Measurements from ENCODE around the gene PRKN.

DNA sequence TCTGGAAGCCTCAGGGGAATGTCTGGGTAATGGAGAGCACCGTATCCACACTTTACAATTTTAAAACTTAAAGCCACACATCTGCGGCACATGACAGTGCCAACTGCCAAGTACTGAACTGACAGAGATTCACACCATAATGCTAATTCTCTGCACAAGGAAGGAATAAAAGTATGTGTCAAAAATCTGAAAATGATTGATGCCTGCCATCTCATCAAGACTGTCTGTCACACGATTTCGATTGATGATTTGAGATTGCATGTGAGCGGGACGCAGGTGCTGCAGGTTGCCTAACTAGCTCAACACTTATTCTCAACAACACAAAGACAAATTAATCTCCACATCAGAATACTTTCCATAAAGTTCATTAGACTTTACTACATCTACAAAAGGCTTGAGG is 391.2 kb downstream of the PRKN start:
- TF ChIP-seq, protein P1, sequence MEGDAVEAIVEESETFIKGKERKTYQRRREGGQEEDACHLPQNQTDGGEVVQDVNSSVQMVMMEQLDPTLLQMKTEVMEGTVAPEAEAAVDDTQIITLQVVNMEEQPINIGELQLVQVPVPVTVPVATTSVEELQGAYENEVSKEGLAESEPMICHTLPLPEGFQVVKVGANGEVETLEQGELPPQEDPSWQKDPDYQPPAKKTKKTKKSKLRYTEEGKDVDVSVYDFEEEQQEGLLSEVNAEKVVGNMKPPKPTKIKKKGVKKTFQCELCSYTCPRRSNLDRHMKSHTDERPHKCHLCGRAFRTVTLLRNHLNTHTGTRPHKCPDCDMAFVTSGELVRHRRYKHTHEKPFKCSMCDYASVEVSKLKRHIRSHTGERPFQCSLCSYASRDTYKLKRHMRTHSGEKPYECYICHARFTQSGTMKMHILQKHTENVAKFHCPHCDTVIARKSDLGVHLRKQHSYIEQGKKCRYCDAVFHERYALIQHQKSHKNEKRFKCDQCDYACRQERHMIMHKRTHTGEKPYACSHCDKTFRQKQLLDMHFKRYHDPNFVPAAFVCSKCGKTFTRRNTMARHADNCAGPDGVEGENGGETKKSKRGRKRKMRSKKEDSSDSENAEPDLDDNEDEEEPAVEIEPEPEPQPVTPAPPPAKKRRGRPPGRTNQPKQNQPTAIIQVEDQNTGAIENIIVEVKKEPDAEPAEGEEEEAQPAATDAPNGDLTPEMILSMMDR (IDR thresholded peaks at IDR 0.05) = no peak
- TF ChIP-seq ZFX (IDR thresholded peaks at IDR 0.05; ENCODE audit: borderline replicate concordance) = no peak

Measured in 22Rv1 (cell line).